HepG2 (cell line): Measurements from ENCODE around the gene OR1J1. TPM values are rescaled to one million over a fixed set of nuclear protein-coding genes. Genes with fewer than 3 reads are reported as not detected.

Source experiments
- ATF7 ChIP-seq, 2 experiments: fragments of 450-650 bp in 1 of 2; sonication (generic) in 1 of 2; formaldehyde crosslinking in 1 of 2; IDR thresholded peaks; 2 replicates each; pipeline versions ENCODE4 v1.4.0 to v1.6.1; 2016 to 2020; ENCODE audit warnings: antibody characterized with exemption in 1 of 2, mild to moderate bottlenecking in 1 of 2, missing genetic modification reagents in 1 of 2
- DZIP1 ChIP-seq: sonication (generic); formaldehyde crosslinking; IDR thresholded peaks from 2 replicates; pipeline ENCODE4 v1.5.0; 2020; ENCODE audit warnings: mild to moderate bottlenecking, missing genetic modification reagents
- ERF ChIP-seq: IDR thresholded peaks from 2 replicates; pipeline ENCODE4 v1.6.1; 2018; ENCODE audit warnings: missing biosample characterization, missing genetic modification reagents
- MAX ChIP-seq: IDR thresholded peaks from 2 replicates; pipeline ENCODE4 v1.6.1; 2012; ENCODE audit warnings: inconsistent platforms
- SCMH1 ChIP-seq: sonication (generic); formaldehyde crosslinking; IDR thresholded peaks from 2 replicates; pipeline ENCODE4 v1.9.0; 2021; ENCODE audit warnings: missing genetic modification reagents, mild to moderate bottlenecking, borderline replicate concordance
- TGIF2 ChIP-seq: IDR thresholded peaks from 2 replicates; pipeline ENCODE4 v1.6.1; 2016; ENCODE audit warnings: control low read depth, missing compliant biosample characterization
- TP53 ChIP-seq: sonication (generic); formaldehyde crosslinking; conservative IDR thresholded peaks from 2 replicates; pipeline ENCODE4 v1.4.0; 2020; ENCODE audit warnings: missing genetic modification reagents
- XRCC5 ChIP-seq: fragments of 200-400 bp; formaldehyde crosslinking; optimal IDR thresholded peaks from 2 replicates; pipeline ENCODE3; 2017; ENCODE audit warnings: mild to moderate bottlenecking, low read length
- ZBTB40 ChIP-seq, 2 experiments: fragments of 450-650 bp in 1 of 2; sonication (generic) in 1 of 2; formaldehyde crosslinking in 1 of 2; IDR thresholded peaks; 2 replicates each; pipeline versions ENCODE4 v1.6.1 to v1.8.0; 2016 to 2022; ENCODE audit warnings: antibody characterized with exemption in 1 of 2, mild to moderate bottlenecking in 1 of 2, missing genetic modification reagents in 1 of 2
- ZBTB7A ChIP-seq: sonication (generic); formaldehyde crosslinking; IDR thresholded peaks from 2 replicates; pipeline ENCODE4 v1.8.0; 2022; ENCODE audit warnings: mild to moderate bottlenecking, missing genetic modification reagents
- ZNF281 ChIP-seq: sonication (generic); formaldehyde crosslinking; IDR thresholded peaks from 2 replicates; pipeline ENCODE4 v1.4.0; 2020; ENCODE audit warnings: missing genetic modification reagents, borderline replicate concordance
- ZNF557 ChIP-seq: sonication (generic); formaldehyde crosslinking; IDR thresholded peaks from 2 replicates; pipeline ENCODE4 v1.4.0; 2020; ENCODE audit warnings: missing genetic modification reagents
- ZNF644 ChIP-seq: IDR thresholded peaks from 2 replicates; pipeline ENCODE4 v1.6.1; 2016; ENCODE audit warnings: low read depth
- polyA plus RNA-seq, 8 experiments: library from polyadenylated mRNA; depleted of rRNA in 3 of 8; stranded (reverse) in 7 of 8; unstranded in 1 of 8; fragments of >200 nt; fragmentation: Illumina TruSeq in 4 of 8; extraction: Trizol in 4 of 8; gene quantifications; 2 replicates each; pipeline versions ENCODE4 v1.2.1 to v1.2.3, GENCODE V29; 2011 to 2016; ENCODE audit warnings: low read depth in 4 of 8, missing spikeins in 1 of 8, mixed read lengths in 1 of 8; ENCODE audit not compliant: insufficient read depth in 1 of 8
- total RNA-seq, 5 experiments: library from RNA; depleted of rRNA; stranded (reverse); fragments of >200 nt; fragmentation: Illumina TruSeq; extraction: Trizol; gene quantifications; 2 replicates each; pipeline ENCODE4 v1.2.3, GENCODE V29; 2016; ENCODE audit warnings: low read depth in 1 of 5

Gene OR1J1
- total and polyA plus RNA-seq, 2 of the 13 experiments (the other 11 are each of a cell fraction or from before 2014, with no cell fraction given), result not detected

- TF ChIP-seq ZBTB40 (IDR thresholded peaks at IDR 0.05), result no peak
- TF ChIP-seq ZBTB40 (CRISPR knock-in tag; IDR thresholded peaks at IDR 0.05), result peak; percentile 36; the same call in 1 of the 2 replicates
- TF ChIP-seq TP53 (CRISPR knock-in tag), result no peak
- 0 out of 2 replicates have a peak, but pooled peaks have one; percentile 22 for TF ChIP-seq MAX
- no peak for TF ChIP-seq ZNF557
- TF ChIP-seq XRCC5, result peak; percentile 55
- no peak for TF ChIP-seq DZIP1 (CRISPR knock-in tag)
- TF ChIP-seq TGIF2, result no peak
- TF ChIP-seq SCMH1 (CRISPR knock-in tag), result no peak
- 0 out of 2 replicates have a peak, but pooled peaks have one; percentile 46 for TF ChIP-seq ZBTB7A (CRISPR knock-in tag)
- TF ChIP-seq ZNF281, result peak; percentile 71; the same call in 1 of the 2 replicates
- TF ChIP-seq ERF (CRISPR knock-in tag), result no peak
- TF ChIP-seq ATF7 (IDR thresholded peaks at IDR 0.05), result no peak
- TF ChIP-seq ATF7 (CRISPR knock-in tag; IDR thresholded peaks at IDR 0.05), result no peak
- TF ChIP-seq ZNF644 (CRISPR knock-in tag), result peak; percentile 90
Observed at GRCh38 chr9:122463828-122464632, 13.7 kb downstream of the OR1J1 start (continued).
